H1 (cell line): Measurements from ENCODE around the gene TTC4. TPM values are rescaled to one million over a fixed set of nuclear protein-coding genes. Genes with fewer than 3 reads are reported as not detected.
A peak's percentile ranks its signal among the peaks of the same experiment; 100 is the strongest.

Experiments used
- CTCF ChIA-PET: fragments of 300-600 bp; sonication (Branson Sonifier 250); formaldehyde crosslinking; loops from one replicate; lab custom pipeline; 2021; ENCODE audit not compliant: partially characterized antibody; lab: Charles Lee
- POLR2A ChIA-PET: fragments of 300-600 bp; sonication (Branson Sonifier 250); formaldehyde crosslinking; loops from one replicate; lab custom pipeline; 2021; ENCODE audit warnings: inconsistent platforms; ENCODE audit not compliant: partially characterized antibody; lab: Charles Lee
- DNase-seq, 2 experiments: peaks; one replicate each; pipeline versions ENCODE4 v3.0.0 to v3.0.0-alpha.2; 2010 to 2022; ENCODE audit warnings: low spot score in 2 of 2, low read depth in 1 of 2, mixed read lengths in 1 of 2
- FAIRE-seq: peaks from 2 replicates; lab custom pipeline; 2011; peaks lifted over from hg19 to GRCh38; lab: Jason Lieb, UNC
- H2AFZ ChIP-seq: 2 replicates; pipeline ENCODE4 v1.8.1; 2012; ENCODE audit warnings: low read length, inconsistent platforms
- H2AK5ac ChIP-seq: 2 replicates; pipeline ENCODE4 v1.6.1; 2013; ENCODE audit warnings: low read depth, low read length
- H2BK120ac ChIP-seq: replicated peaks from 2 replicates; pipeline ENCODE3; 2013; ENCODE audit warnings: low read depth, low read length, inconsistent platforms
- H2BK12ac ChIP-seq: 2 replicates; pipeline ENCODE4 v1.6.1; 2013; ENCODE audit warnings: low read depth, low read length
- H2BK15ac ChIP-seq: 2 replicates; pipeline ENCODE4 v1.6.1; 2013; ENCODE audit warnings: low read length
- H2BK20ac ChIP-seq: 2 replicates; pipeline ENCODE4 v1.6.1; 2013; ENCODE audit warnings: low read length
- H2BK5ac ChIP-seq: 2 replicates; pipeline ENCODE4 v1.6.1; 2013; ENCODE audit warnings: low read depth, low read length
- H3K14ac ChIP-seq: 2 replicates; pipeline ENCODE4 v1.6.1; 2013; ENCODE audit warnings: inconsistent platforms; ENCODE audit not compliant: insufficient read length
- H3K18ac ChIP-seq: 2 replicates; pipeline ENCODE4 v1.6.1; 2013; ENCODE audit warnings: low read length; ENCODE audit errors: extremely low read depth
- H3K23ac ChIP-seq: 2 replicates; pipeline ENCODE4 v1.6.1; 2013; ENCODE audit warnings: inconsistent platforms; ENCODE audit not compliant: insufficient read length
- H3K23me2 ChIP-seq: 2 replicates; pipeline ENCODE4 v1.6.1; 2013; ENCODE audit warnings: low read depth, low read length
- H3K27ac ChIP-seq: 2 replicates; pipeline ENCODE4 v1.6.1; 2011; ENCODE audit warnings: low read depth, low read length, inconsistent platforms
- H3K27me3 ChIP-seq, 4 experiments: replicated peaks in 1 of 4; 1 replicate in 1 of 4; 2 replicates in 3 of 4; pipeline versions ENCODE4 v1.6.1 to v1.8.1; 2011 to 2013; ENCODE audit warnings: low read length in 3 of 4, mild to moderate bottlenecking in 3 of 4, inconsistent platforms in 2 of 4, mixed read lengths in 2 of 4, moderate library complexity in 1 of 4; ENCODE audit not compliant: control insufficient read depth in 3 of 4, insufficient read depth in 3 of 4; ENCODE audit errors: extremely low read depth in 1 of 4
- H3K36me3 ChIP-seq, 4 experiments: 2 replicates each; pipeline versions ENCODE4 v1.6.1 to v1.8.1; 2011 to 2013; ENCODE audit warnings: mild to moderate bottlenecking in 4 of 4, low read length in 3 of 4, moderate library complexity in 2 of 4, control low read depth in 1 of 4, inconsistent platforms in 1 of 4; ENCODE audit not compliant: insufficient read depth in 4 of 4, control insufficient read depth in 2 of 4
- H3K4ac ChIP-seq: replicated peaks from 2 replicates; pipeline ENCODE3; 2013; ENCODE audit warnings: low read length, low read depth, mixed read lengths, inconsistent platforms; ENCODE audit not compliant: insufficient read length
- H3K4me1 ChIP-seq, 4 experiments: replicated peaks in 1 of 4; 1 replicate in 1 of 4; 2 replicates in 3 of 4; pipeline versions ENCODE4 v1.6.1 to v1.8.1; 2011 to 2013; ENCODE audit warnings: low read length in 3 of 4, inconsistent platforms in 2 of 4, mixed read lengths in 1 of 4; ENCODE audit not compliant: insufficient read depth in 4 of 4, control insufficient read depth in 3 of 4
- H3K4me2 ChIP-seq, 2 experiments: 2 replicates each; pipeline versions ENCODE4 v1.6.1 to v1.8.1; 2011 to 2013; ENCODE audit warnings: low read depth in 2 of 2, low read length in 2 of 2, control low read depth in 1 of 2, inconsistent platforms in 1 of 2, mild to moderate bottlenecking in 1 of 2; ENCODE audit not compliant: insufficient read depth in 1 of 2
- H3K4me3 ChIP-seq, 4 experiments: fragments of 200-600, 300-600 bp in 1 of 4; sonication (generic), shearing (Covaris generic), sonication (Bioruptor Twin) in 1 of 4; 2 replicates each; pipeline versions ENCODE4 v1.5.1 to v1.8.1; 2011 to 2016; ENCODE audit warnings: low read length in 4 of 4, low read depth in 3 of 4, control low read depth in 2 of 4, inconsistent platforms in 2 of 4, mild to moderate bottlenecking in 2 of 4, mixed read lengths in 1 of 4, moderate library complexity in 1 of 4; ENCODE audit not compliant: insufficient read depth in 2 of 4; ENCODE audit errors: extremely low read depth in 1 of 4
- H3K56ac ChIP-seq: replicated peaks from 2 replicates; pipeline ENCODE3; 2013; ENCODE audit warnings: low read depth, mild to moderate bottlenecking, mixed read lengths, low read length, inconsistent platforms; ENCODE audit not compliant: insufficient read length
- H3K79me1 ChIP-seq: 2 replicates; pipeline ENCODE4 v1.6.1; 2013; ENCODE audit warnings: low read depth, low read length, control low read depth
- H3K79me2 ChIP-seq, 2 experiments: 2 replicates each; pipeline versions ENCODE4 v1.6.1 to v1.8.1; 2012 to 2013; ENCODE audit warnings: low read length in 2 of 2, mild to moderate bottlenecking in 2 of 2, inconsistent platforms in 1 of 2; ENCODE audit not compliant: insufficient read depth in 2 of 2, control insufficient read depth in 1 of 2
- H3K9ac ChIP-seq, 4 experiments: replicated peaks in 1 of 4; 1 replicate in 1 of 4; 2 replicates in 3 of 4; pipeline versions ENCODE4 v1.6.1 to v1.8.1; 2011 to 2013; ENCODE audit warnings: low read depth in 3 of 4, low read length in 3 of 4, control low read depth in 2 of 4, mild to moderate bottlenecking in 2 of 4, moderate library complexity in 2 of 4, inconsistent platforms in 1 of 4; ENCODE audit errors: extremely low read depth in 1 of 4
- H3K9me3 ChIP-seq, 2 experiments: 2 replicates each; pipeline versions ENCODE4 v1.6.1 to v1.8.1; 2012 to 2013; ENCODE audit warnings: mild to moderate bottlenecking in 2 of 2, moderate library complexity in 2 of 2, control low read depth in 1 of 2, inconsistent platforms in 1 of 2, low read depth in 1 of 2, low read length in 1 of 2, mixed read lengths in 1 of 2; ENCODE audit not compliant: insufficient read depth in 2 of 2
- H4K20me1 ChIP-seq, 2 experiments: replicated peaks in 1 of 2; 2 replicates each; pipeline versions ENCODE3 to v1.8.1; 2011 to 2013; ENCODE audit warnings: inconsistent platforms in 2 of 2, low read length in 2 of 2, mild to moderate bottlenecking in 1 of 2; ENCODE audit not compliant: insufficient read depth in 2 of 2, control insufficient read depth in 1 of 2
- H4K5ac ChIP-seq: 2 replicates; pipeline ENCODE4 v1.6.1; 2013; ENCODE audit warnings: low read length, low read depth, mixed read lengths, inconsistent platforms; ENCODE audit not compliant: insufficient read length
- H4K8ac ChIP-seq: 2 replicates; pipeline ENCODE4 v1.8.0; 2013; ENCODE audit warnings: mild to moderate bottlenecking, moderate library complexity, low read length, inconsistent platforms; ENCODE audit not compliant: insufficient read depth; ENCODE audit errors: extremely low read depth
- H4K91ac ChIP-seq: replicated peaks from 2 replicates; pipeline ENCODE3; 2013; ENCODE audit warnings: low read length, mixed read lengths, inconsistent platforms; ENCODE audit not compliant: insufficient read length
- CEBPB ChIP-seq: IDR thresholded peaks from 2 replicates; pipeline ENCODE4 v1.6.1; 2012; ENCODE audit warnings: low read depth, low read length
- YY1 ChIP-seq: IDR thresholded peaks from 2 replicates; pipeline ENCODE4 v1.6.1; 2011; ENCODE audit warnings: low read depth, mild to moderate bottlenecking, low read length
- WGBS, 2 experiments: shearing (Covaris generic) in 1 of 2; methylation state at CpG; one replicate each; pipeline versions ENCODE4 v1.1.6 to v1.1.7; 2013 to 2015; ENCODE audit warnings: low lambda C conversion rate in 2 of 2, mixed read lengths in 2 of 2, inconsistent platforms in 1 of 2, low coverage in 1 of 2, missing lambda C conversion rate in 1 of 2; ENCODE audit not compliant: insufficient replicate concordance in 2 of 2, insufficient coverage in 1 of 2, insufficient read length in 1 of 2; ENCODE audit errors: extremely low coverage in 1 of 2, missing lambda C conversion rate in 1 of 2; 5-methylcytosine and 5-hydroxymethylcytosine counted together
- polyA plus RNA-seq, 7 experiments: library from polyadenylated mRNA; depleted of rRNA in 3 of 7; stranded (reverse) in 5 of 7; unstranded in 2 of 7; fragments of >200 nt in 5 of 7; fragments of 200-250 nt in 2 of 7; gene quantifications; 1 replicate in 5 of 7; 2 replicates in 1 of 7; 4 replicates in 1 of 7; pipeline versions ENCODE4 v1.2.1 to v1.2.3, GENCODE V29; 2011 to 2013; ENCODE audit warnings: missing spikeins in 2 of 7, mixed read lengths in 2 of 7
- total RNA-seq: library from RNA; stranded (reverse); fragmentation: NEBNext Ultra II Directional; extraction: Animal tissue kit (Norgen Biotek cat#: 25700); gene quantifications from 2 replicates; pipeline ENCODE4 v1.2.1, GENCODE V29; 2021

TTC4 gene
- total and polyA plus RNA-seq, 2 of the 8 experiments (the other 6 are each of a cell fraction or from before 2014, with no cell fraction given): 21.0 to 25.1 TPM

DNA sequence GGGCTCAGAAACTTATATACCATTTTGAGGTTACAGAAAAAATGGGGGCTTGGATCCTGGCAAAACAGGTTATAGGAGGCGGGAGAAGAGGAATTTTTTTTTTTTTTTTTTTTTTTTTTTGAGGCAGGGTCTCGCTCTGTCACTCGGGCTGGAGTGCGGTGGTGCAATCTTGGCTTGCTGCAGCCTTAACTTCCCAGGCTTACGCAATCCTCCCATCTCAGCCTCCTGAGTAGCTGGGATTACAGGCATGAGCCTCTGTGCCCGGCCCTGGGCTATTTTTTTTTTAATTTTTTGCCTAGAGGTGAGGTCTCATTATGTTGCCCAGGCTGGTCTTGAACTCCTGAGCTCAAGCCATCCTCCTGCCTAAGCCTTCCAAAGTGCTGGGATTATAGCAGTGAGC lies 49.3 kb upstream of the TTC4 start:
- H2AFZ ChIP-seq: no peak overlapping the region
- CTCF ChIA-PET: interaction anchor here (1.1 to 1.6 kb wide), 2 partner anchors 9 to 21 kb away, joined by 3 to 4 read pairs; no protein-coding TSS in a partner anchor
- H3K4me3 ChIP-seq: no peak overlapping the region
- POLR2A ChIA-PET: no interaction called here
- no peak overlapping the region for H3K4me2 ChIP-seq
- WGBS, 2 experiments: 87% methylated on average over 3 of the region's 6 CpGs; no CpG with 5 or more reads in 1 of the 2 experiments
- no peak overlapping the region for H2BK15ac ChIP-seq
- H3K27me3 ChIP-seq: no peaks in the 10 kb centered on the region
- no peak overlapping the region for H2BK20ac ChIP-seq
- no peaks in the 10 kb centered on the region for H3K36me3 ChIP-seq
- no peak for FAIRE-seq
- no peak overlapping the region for H2BK12ac ChIP-seq
- H4K8ac ChIP-seq: no peak overlapping the region
- no peak overlapping the region for H3K27ac ChIP-seq
- no peaks in the 10 kb centered on the region for H3K9me3 ChIP-seq
- H3K4me1 ChIP-seq: peaks cover 0 to 3% (median 0%) of the 10 kb centered on the region in 4 experiments; a peak in 1 of 7 replicates
- H4K5ac ChIP-seq: no peak overlapping the region
- no peaks in the 10 kb centered on the region for H4K20me1 ChIP-seq
- H2BK120ac ChIP-seq: no peak overlapping the region
- no peak overlapping the region for H3K18ac ChIP-seq
- no peak overlapping the region for H4K91ac ChIP-seq
- no peak overlapping the region for H3K4ac ChIP-seq
- no peaks in the 10 kb centered on the region for H3K23me2 ChIP-seq
- H3K79me1 ChIP-seq: no peaks in the 10 kb centered on the region
- H2BK5ac ChIP-seq: no peak overlapping the region
- no peak overlapping the region for H2AK5ac ChIP-seq
- TF ChIP-seq CEBPB (0 out of 2 replicates have a peak, but pooled peaks have one; percentile 27), YY1 (no peak)
- H3K23ac ChIP-seq: no peak overlapping the region
- DNase-seq: no peak
- no peaks in the 10 kb centered on the region for H3K79me2 ChIP-seq
- no peak overlapping the region for H3K56ac ChIP-seq
- no peak overlapping the region for H3K9ac ChIP-seq
- H3K14ac ChIP-seq: no peak overlapping the region
